HG02588 (cell line): ENCODE results near the gene SPATA25.
"Not testable (repeated sequence)": the region's sequence is repeated elsewhere in the genome, so short reads cannot be mapped to it uniquely, and the experiment has no call there.

ENCODE experiments used
- ATAC-seq: cut with Tn5 transposase; IDR thresholded peaks from one replicate; pipeline ENCODE4 v1.9.1; 2021; ENCODE audit warnings: mild to moderate bottlenecking, moderate library complexity; ENCODE audit not compliant: unreplicated experiment

SPATA25 gene

GRCh38 chr20:45887346-45887715 lies at the start of gene SPATA25:
Gene SPATA25 (minus strand): TSS chr20:45887622. CDS start chr20:45887590, 32 bp downstream.
- no peak for ATAC-seq

- peak; percentile 16 for ATAC-seq
Observed at GRCh38 chr20:45935416-45936046, 48.1 kb upstream of the SPATA25 start.

GRCh38 chr20:45934586-45935415 lies 47.4 kb upstream of the SPATA25 start, which contains the start of gene PCIF1:
Gene PCIF1 (plus strand): TSS chr20:45934683. CDS start chr20:45939000, 4,317 bp downstream.
- ATAC-seq: peak; percentile 79

GRCh38 chr20:45934046-45934585 lies 46.7 kb upstream of the SPATA25 start:
- ATAC-seq: peak; percentile 12

GRCh38 chr20:45933266-45934045 lies 46.0 kb upstream of the SPATA25 start:
- ATAC-seq: no peak

GRCh38 chr20:45931680-45932079 lies 44.3 kb upstream of the SPATA25 start:
- ATAC-seq: not testable (repeated sequence)

- no peak for ATAC-seq
Observed at GRCh38 chr20:45927071-45927878, 39.9 kb upstream of the SPATA25 start.

- ATAC-seq: no peak
Observed at GRCh38 chr20:45926731-45927070, 39.3 kb upstream of the SPATA25 start.

GRCh38 chr20:45925821-45926506 lies 38.5 kb upstream of the SPATA25 start:
- ATAC-seq: no peak

GRCh38 chr20:45924391-45925261 lies 37.2 kb upstream of the SPATA25 start:
- no peak for ATAC-seq

GRCh38 chr20:45921337-45922189 lies 34.1 kb upstream of the SPATA25 start:
- ATAC-seq: no peak

GRCh38 chr20:45920462-45921336 lies 33.3 kb upstream of the SPATA25 start:
- ATAC-seq: no peak

- no peak for ATAC-seq
Observed at GRCh38 chr20:45919542-45920399, 32.3 kb upstream of the SPATA25 start.

- ATAC-seq: no peak
Observed at GRCh38 chr20:45918779-45919537, 31.5 kb upstream of the SPATA25 start.

- ATAC-seq: no peak
Observed at GRCh38 chr20:45918182-45918737, 30.8 kb upstream of the SPATA25 start.
